Hypothalamus (tissue), 51 donors: Measurements from ENCODE around the gene IL1RAPL1.

Experiments used
- DNase-seq, 51 donors: peaks; one replicate each; lab custom pipeline; 2025; lab: John Stamatoyannopoulos, UW

Gene IL1RAPL1

GRCh38 chrX:28625223-28625622 is 38.0 kb downstream of the IL1RAPL1 start:
- DNase-seq, result peak in 1 of 51 donors; percentile 1

- no peak for DNase-seq
These were observed 39.3 kb downstream of the IL1RAPL1 start for GRCh38 chrX:28626515-28626914.

- DNase-seq, result no peak
These were observed 40.9 kb downstream of the IL1RAPL1 start for GRCh38 chrX:28628120-28628519.

- no peak for DNase-seq
These were observed 51.5 kb downstream of the IL1RAPL1 start for GRCh38 chrX:28638775-28639174.

GRCh38 chrX:28639451-28639850 is 52.2 kb downstream of the IL1RAPL1 start:
- no peak for DNase-seq

- DNase-seq, result no peak
These were observed 62.3 kb downstream of the IL1RAPL1 start for GRCh38 chrX:28649541-28649940.

- DNase-seq, result no peak
These were observed 63.9 kb downstream of the IL1RAPL1 start for GRCh38 chrX:28651186-28651585.

GRCh38 chrX:28659269-28659668 is 72.0 kb downstream of the IL1RAPL1 start:
- DNase-seq, result no peak

- DNase-seq, result no peak
These were observed 78.5 kb downstream of the IL1RAPL1 start for GRCh38 chrX:28665778-28666177.

GRCh38 chrX:28668303-28668702 is 81.1 kb downstream of the IL1RAPL1 start:
- DNase-seq, result no peak

- no peak for DNase-seq
These were observed 81.7 kb downstream of the IL1RAPL1 start for GRCh38 chrX:28668957-28669356.

GRCh38 chrX:28670074-28670473 is 82.8 kb downstream of the IL1RAPL1 start:
- DNase-seq, result no peak

- DNase-seq, result no peak
These were observed 87.9 kb downstream of the IL1RAPL1 start for GRCh38 chrX:28675173-28675572.

GRCh38 chrX:28693101-28693500 is 105.9 kb downstream of the IL1RAPL1 start:
- DNase-seq, result peak in 4 of 51 donors; percentile 0 to 43 (median 4)

GRCh38 chrX:28697732-28698131 is 110.5 kb downstream of the IL1RAPL1 start:
- DNase-seq, result no peak

- DNase-seq, result no peak
These were observed 114.0 kb downstream of the IL1RAPL1 start for GRCh38 chrX:28701222-28701621.

GRCh38 chrX:28706964-28707363 is 119.7 kb downstream of the IL1RAPL1 start:
- no peak for DNase-seq

GRCh38 chrX:28709421-28709820 is 122.2 kb downstream of the IL1RAPL1 start:
- DNase-seq, result no peak

GRCh38 chrX:28717864-28718263 is 130.6 kb downstream of the IL1RAPL1 start:
- DNase-seq, result no peak

- no peak for DNase-seq
These were observed 131.2 kb downstream of the IL1RAPL1 start for GRCh38 chrX:28718450-28718849.

- DNase-seq, result no peak
These were observed 132.4 kb downstream of the IL1RAPL1 start for GRCh38 chrX:28719620-28720019.

GRCh38 chrX:28752330-28752729 is 165.1 kb downstream of the IL1RAPL1 start:
- DNase-seq, result no peak

GRCh38 chrX:28756175-28756574 is 168.9 kb downstream of the IL1RAPL1 start:
- DNase-seq, result no peak

GRCh38 chrX:28756647-28757046 is 169.4 kb downstream of the IL1RAPL1 start:
- DNase-seq, result no peak
